ENCODE data around the gene ATG5. TPM values are rescaled to one million over a fixed set of nuclear protein-coding genes. Genes with fewer than 3 reads are reported as not detected.

ATG5 gene
- total RNA-seq, 2 donors from 2014 or later: 42.1 to 48.0 TPM

DNA sequence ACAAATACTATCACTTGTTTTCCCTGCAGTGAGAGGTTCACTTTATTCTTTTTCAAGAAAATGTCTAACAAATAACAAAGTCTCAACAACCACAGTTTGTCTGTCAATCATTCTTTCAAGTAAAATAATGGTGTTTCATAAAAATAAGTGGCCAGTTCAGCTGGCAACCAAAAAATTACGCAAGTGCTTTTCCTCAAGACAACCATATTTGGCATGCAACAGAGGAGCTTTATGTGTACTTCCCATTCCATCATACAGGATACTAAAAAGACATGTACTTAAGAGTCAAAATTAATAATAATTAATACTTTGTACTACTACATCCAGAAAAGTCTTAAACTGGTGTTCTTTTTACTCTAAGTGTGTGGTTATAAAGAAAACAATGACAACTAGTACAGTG lies 34.6 kb downstream of the ATG5 start:
- Histone ChIP-seq H3K27ac (no peak overlapping the region), H3K4me3 (no peak overlapping the region), H3K36me3 (no peaks in the 10 kb centered on the region), H3K27me3 (no peaks in the 10 kb centered on the region), H3K9ac (ENCODE audit: low read depth in 2 of 2, low read length in 2 of 2) (no peak overlapping the region), H3K4me1 (no peaks in the 10 kb centered on the region), H3K9me3 (no peaks in the 10 kb centered on the region)
- TF ChIP-seq, protein P1, sequence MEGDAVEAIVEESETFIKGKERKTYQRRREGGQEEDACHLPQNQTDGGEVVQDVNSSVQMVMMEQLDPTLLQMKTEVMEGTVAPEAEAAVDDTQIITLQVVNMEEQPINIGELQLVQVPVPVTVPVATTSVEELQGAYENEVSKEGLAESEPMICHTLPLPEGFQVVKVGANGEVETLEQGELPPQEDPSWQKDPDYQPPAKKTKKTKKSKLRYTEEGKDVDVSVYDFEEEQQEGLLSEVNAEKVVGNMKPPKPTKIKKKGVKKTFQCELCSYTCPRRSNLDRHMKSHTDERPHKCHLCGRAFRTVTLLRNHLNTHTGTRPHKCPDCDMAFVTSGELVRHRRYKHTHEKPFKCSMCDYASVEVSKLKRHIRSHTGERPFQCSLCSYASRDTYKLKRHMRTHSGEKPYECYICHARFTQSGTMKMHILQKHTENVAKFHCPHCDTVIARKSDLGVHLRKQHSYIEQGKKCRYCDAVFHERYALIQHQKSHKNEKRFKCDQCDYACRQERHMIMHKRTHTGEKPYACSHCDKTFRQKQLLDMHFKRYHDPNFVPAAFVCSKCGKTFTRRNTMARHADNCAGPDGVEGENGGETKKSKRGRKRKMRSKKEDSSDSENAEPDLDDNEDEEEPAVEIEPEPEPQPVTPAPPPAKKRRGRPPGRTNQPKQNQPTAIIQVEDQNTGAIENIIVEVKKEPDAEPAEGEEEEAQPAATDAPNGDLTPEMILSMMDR (IDR thresholded peaks at IDR 0.05): no peak
- intact Hi-C loops (cut with DNase I): loop anchor here (10.0 kb wide), 1 partner anchor 806 kb away; no protein-coding TSS in a partner anchor
- no peak for DNase-seq

- intact Hi-C loops (cut with DNase I): loop anchor here (10.0 kb wide), 1 partner anchor 805 kb away; no protein-coding TSS in a partner anchor
- TF ChIP-seq, protein P1 (IDR thresholded peaks at IDR 0.05): no peak
- no peaks in the 10 kb centered on the region for H3K36me3 ChIP-seq
These were observed 35.5 kb downstream of the ATG5 start for GRCh38 chr6:106290032-106290431.

DNA sequence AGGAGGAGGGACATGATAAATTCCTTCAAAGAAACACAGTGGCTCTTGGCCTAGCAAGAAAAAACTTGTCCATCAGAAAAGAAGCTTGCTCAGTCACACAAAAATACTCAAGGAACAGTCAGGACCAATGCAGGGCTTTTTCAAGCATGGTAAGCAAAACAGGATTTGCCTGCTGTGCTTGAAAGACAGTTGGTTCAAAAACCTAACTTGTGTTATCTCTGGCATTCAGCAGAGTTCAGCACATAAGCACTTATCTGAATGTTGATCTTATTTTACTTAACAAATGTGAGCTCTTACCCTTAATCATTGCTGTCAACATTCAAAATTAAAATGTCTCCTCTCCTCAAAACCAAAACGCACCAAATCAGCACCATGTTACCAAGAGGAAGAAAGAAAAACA lies 38.3 kb downstream of the ATG5 start:
- Histone ChIP-seq H3K36me3 (no peaks in the 10 kb centered on the region), H3K4me3 (no peak overlapping the region), H3K27ac (no peak overlapping the region), H3K9ac (ENCODE audit: low read depth in 2 of 2, low read length in 2 of 2) (no peak overlapping the region), H3K9me3 (no peaks in the 10 kb centered on the region), H3K4me1 (no peaks in the 10 kb centered on the region), H3K27me3 (no peaks in the 10 kb centered on the region)
- intact Hi-C loops (cut with DNase I): no loop called here
- no peak for DNase-seq
- TF ChIP-seq, protein P1 (IDR thresholded peaks at IDR 0.05): no peak

More at GRCh38 chr6:106290032-106290431, 35.5 kb downstream of the ATG5 start:
- Histone ChIP-seq H3K9me3 (no peaks in the 10 kb centered on the region), H3K27me3 (no peaks in the 10 kb centered on the region), H3K4me1 (no peaks in the 10 kb centered on the region), H3K4me3 (no peak overlapping the region), H3K27ac (no peak overlapping the region), H3K9ac (ENCODE audit: low read depth in 2 of 2, low read length in 2 of 2) (no peak overlapping the region)
- DNase-seq: no peak

DNA sequence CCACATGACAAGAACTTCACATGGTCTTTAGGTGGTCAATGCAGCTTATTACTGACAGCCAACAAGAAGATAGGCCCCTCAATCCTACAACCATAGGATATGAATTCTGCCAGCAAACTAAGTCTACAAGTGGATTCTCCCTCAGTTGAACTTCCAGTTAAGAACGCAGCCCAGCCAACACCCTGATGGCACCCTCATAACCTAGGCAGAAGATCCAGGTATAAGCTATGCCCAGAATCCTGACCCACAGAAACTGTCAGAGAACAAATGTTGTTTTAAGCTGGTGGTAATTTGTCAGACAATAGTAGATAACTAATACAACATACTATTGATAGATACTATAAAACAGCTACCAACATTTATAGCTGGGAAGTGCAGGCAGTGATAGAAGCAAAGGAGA lies 38.8 kb downstream of the ATG5 start:
- Histone ChIP-seq H3K4me1 (no peaks in the 10 kb centered on the region), H3K27ac (no peak overlapping the region), H3K36me3 (no peaks in the 10 kb centered on the region), H3K9ac (ENCODE audit: low read depth in 2 of 2, low read length in 2 of 2) (no peak overlapping the region), H3K27me3 (no peaks in the 10 kb centered on the region), H3K4me3 (no peak overlapping the region), H3K9me3 (no peaks in the 10 kb centered on the region)
- intact Hi-C loops (cut with DNase I): no loop called here
- no peak for DNase-seq
- TF ChIP-seq, protein P1 (IDR thresholded peaks at IDR 0.05): no peak

DNA sequence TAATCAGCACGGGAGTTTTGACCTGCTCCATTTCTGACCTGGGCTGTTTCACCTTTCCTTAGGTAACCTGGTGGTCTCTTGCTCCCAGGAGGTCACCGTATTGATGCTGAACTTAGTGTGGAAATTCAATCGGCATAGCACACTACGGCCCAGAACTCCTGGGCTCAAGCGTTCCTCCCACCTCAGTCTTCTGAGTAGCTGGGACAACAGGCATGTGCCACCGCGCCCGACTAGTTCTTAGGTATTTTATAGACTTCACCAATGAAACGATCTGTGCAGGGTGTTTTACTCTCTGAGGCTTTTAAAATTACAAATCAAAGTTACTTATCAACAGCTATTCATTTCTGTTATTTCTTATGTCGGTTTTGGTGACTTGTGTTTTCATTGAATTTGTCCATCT lies 42.1 kb downstream of the ATG5 start:
- Histone ChIP-seq H3K4me3 (no peak overlapping the region), H3K9me3 (no peaks in the 10 kb centered on the region), H3K27ac (no peak overlapping the region), H3K4me1 (no peaks in the 10 kb centered on the region), H3K9ac (ENCODE audit: low read depth in 2 of 2, low read length in 2 of 2) (no peak overlapping the region), H3K27me3 (no peaks in the 10 kb centered on the region), H3K36me3 (no peaks in the 10 kb centered on the region)
- TF ChIP-seq, protein P1 (IDR thresholded peaks at IDR 0.05): no peak
- intact Hi-C loops (cut with DNase I): no loop called here
- no peak for DNase-seq

Data from colonic mucosa (tissue), 4 donors.